Measurements from ENCODE around the gene CDH5. TPM values are rescaled to one million over a fixed set of nuclear protein-coding genes. Genes with fewer than 3 reads are reported as not detected.
A peak's percentile ranks its signal among the peaks of the same experiment; 100 is the strongest.

Gene CDH5
- total and polyA plus RNA-seq, 2 of the 13 experiments (the other 11 are each of a cell fraction or from before 2014, with no cell fraction given) = 0.71 to 1.1 TPM

- in situ Hi-C loops (cut with HindIII; ENCODE audit: extremely low pct_ligation_motif_present, low pct_unique_long_range_greater_than_20kb) = loop anchor here (5.0 to 25.0 kb wide), 4 partner anchors 42 to 457 kb away; no protein-coding TSS in a partner anchor
- Histone ChIP-seq H3K27ac (ENCODE audit: extremely low read length, insufficient read depth, low read length) (no peak overlapping the region), H3K9me3 (ENCODE audit: low read length) (no peaks in the 10 kb centered on the region), H3K9ac (ENCODE audit: insufficient read depth, low read depth, low read length) (no peak overlapping the region), H3K27me3 (ENCODE audit: control insufficient read depth in 1 of 2, insufficient read depth in 2 of 2, low read length in 2 of 2) (no peaks in the 10 kb centered on the region), H3K4me3 (replicated peaks in 1 of 3; ENCODE audit: insufficient read depth in 1 of 3, low read depth in 2 of 3, low read length in 3 of 3) (no peak overlapping the region), H4K20me1 (ENCODE audit: insufficient read depth, low read length) (no peaks in the 10 kb centered on the region), H3K4me1 (ENCODE audit: insufficient read depth, low read length) (peaks cover 48% of the 10 kb centered on the region), H2AFZ (ENCODE audit: low read length) (no peak overlapping the region), H3K36me3 (replicated peaks in 1 of 2; ENCODE audit: control insufficient read depth in 1 of 2, insufficient read depth in 2 of 2, low read length in 2 of 2) (0 out of 5 replicates have a peak, but pooled peaks cover 0 to 2% of the 10 kb centered on the region in 2 experiments), H3K4me2 (ENCODE audit: low read depth, low read length) (no peak overlapping the region), H3K79me2 (ENCODE audit: insufficient read depth, low read length) (no peaks in the 10 kb centered on the region)
- POLR2A ChIA-PET = no interaction called here
- WGBS (ENCODE audit: low lambda C conversion rate) = 3% methylated on average over 2 of the region's 2 CpGs
- CTCF ChIA-PET (ENCODE audit: low intra/inter-chr PET ratio, low total read pairs) = interaction anchor here (6.5 kb wide), 1 partner anchor 77 kb away, joined by 121 read pairs; no protein-coding TSS in a partner anchor
- intact Hi-C loops (cut with micrococcal nuclease; ENCODE audit: unreplicated experiment) = loop anchor here (5.0 kb wide), 1 partner anchor 182 kb away; no protein-coding TSS in a partner anchor
- peak; percentile 91 for TF ChIP-seq ZNF432 (CRISPR knock-in tag; IDR thresholded peaks at IDR 0.05; ENCODE audit: borderline replicate concordance)
- TF ChIP-seq MTERF4 (CRISPR knock-in tag; IDR thresholded peaks at IDR 0.05) = no peak
- no peak for TF ChIP-seq AHDC1 (CRISPR knock-in tag; IDR thresholded peaks at IDR 0.05; ENCODE audit: borderline replicate concordance)
- TF ChIP-seq GATA4 (IDR thresholded peaks at IDR 0.05; ENCODE audit: borderline replicate concordance, low read depth) = no peak
- no peak for TF ChIP-seq THYN1 (CRISPR knock-in tag; IDR thresholded peaks at IDR 0.05; ENCODE audit: borderline replicate concordance, low read depth)
- FAIRE-seq (no peak), ATAC-seq (no peak), DNase-seq (ENCODE audit: low spot score) (no peak)
- no TSS peak for BruUV-seq (replicated peaks)
These were observed 38.7 kb downstream of the CDH5 start for GRCh38 chr16:66405057-66405783.

Measured in HepG2 (cell line).